Esophagus muscularis mucosa (tissue), 4 donors: ENCODE results near the gene DNHD1.

ENCODE experiments used
- CTCF ChIP-seq, 3 experiments: fragments of 200-600 bp in 2 of 3; fragments of 450-650 bp in 1 of 3; sonication (generic) in 2 of 3; IDR thresholded peaks; one replicate each; pipeline ENCODE4 v1.5.1; 2017 to 2019; ENCODE audit warnings: antibody characterized with exemption in 3 of 3, mild to moderate bottlenecking in 2 of 3, moderate library complexity in 1 of 3
- EP300 ChIP-seq: sonication (generic); formaldehyde crosslinking; IDR thresholded peaks from one replicate; pipeline ENCODE4 v1.6.1; 2017; ENCODE audit warnings: antibody characterized with exemption
- POLR2A ChIP-seq: fragments of 450-650 bp; IDR thresholded peaks from one replicate; pipeline ENCODE4 v1.6.1; 2017; ENCODE audit warnings: antibody characterized with exemption, moderate library complexity, mild to moderate bottlenecking, low read depth
- POLR2AphosphoS5 ChIP-seq, 2 donors: sonication (generic); formaldehyde crosslinking; IDR thresholded peaks; one replicate each; pipeline ENCODE4 v1.6.1; 2017; ENCODE audit warnings: antibody characterized with exemption in 2 of 2

- TF ChIP-seq CTCF (IDR thresholded peaks at IDR 0.05) (no peak), EP300 (no peak), POLR2A (no peak), POLR2AphosphoS5 (IDR thresholded peaks at IDR 0.05) (no peak)
Measured at GRCh38 chr11:6481924-6482275, 15.2 kb upstream of the DNHD1 start.
